GM18873 (cell line): ENCODE results near the gene MCTP1.
A peak's percentile ranks its signal among the peaks of the same experiment; 100 is the strongest.

ENCODE experiments used
- ATAC-seq: cut with Tn5 transposase; IDR thresholded peaks from one replicate; pipeline ENCODE4 v1.9.1; 2021; ENCODE audit warnings: mild to moderate bottlenecking, moderate library complexity, moderate number of reproducible peaks; ENCODE audit not compliant: unreplicated experiment, low FRiP score

Gene MCTP1

GRCh38 chr5:94901191-94901979, 383.5 kb downstream of the MCTP1 start:
- peak; percentile 94 for ATAC-seq

- no peak for ATAC-seq
Observed at GRCh38 chr5:94900006-94900505, 384.8 kb downstream of the MCTP1 start.

GRCh38 chr5:94893412-94894135, 391.3 kb downstream of the MCTP1 start:
- no peak for ATAC-seq

GRCh38 chr5:94891972-94892371, 392.9 kb downstream of the MCTP1 start:
- no peak for ATAC-seq

- ATAC-seq: no peak
Observed at GRCh38 chr5:94891565-94891964, 393.3 kb downstream of the MCTP1 start.

GRCh38 chr5:94890907-94891306, 394.0 kb downstream of the MCTP1 start:
- no peak for ATAC-seq

GRCh38 chr5:94888674-94889073, 396.2 kb downstream of the MCTP1 start:
- ATAC-seq: no peak

GRCh38 chr5:94885931-94886330, 399.0 kb downstream of the MCTP1 start:
- ATAC-seq: no peak

- no peak for ATAC-seq
Observed at GRCh38 chr5:94884311-94884710, 400.6 kb downstream of the MCTP1 start.

GRCh38 chr5:94872526-94872925, 412.4 kb downstream of the MCTP1 start:
- ATAC-seq: no peak

- ATAC-seq: no peak
Observed at GRCh38 chr5:94870511-94871183, 414.2 kb downstream of the MCTP1 start.

GRCh38 chr5:94869921-94870320, 415.0 kb downstream of the MCTP1 start:
- ATAC-seq: no peak

- no peak for ATAC-seq
Observed at GRCh38 chr5:94863951-94864350, 420.9 kb downstream of the MCTP1 start.

GRCh38 chr5:94857111-94857510, 427.8 kb downstream of the MCTP1 start:
- ATAC-seq: no peak

- no peak for ATAC-seq
Observed at GRCh38 chr5:94856257-94856800, 428.6 kb downstream of the MCTP1 start.

GRCh38 chr5:94855543-94855942, 429.4 kb downstream of the MCTP1 start:
- ATAC-seq: no peak

- ATAC-seq: no peak
Observed at GRCh38 chr5:94853120-94853519, 431.8 kb downstream of the MCTP1 start.

- ATAC-seq: no peak
Observed at GRCh38 chr5:94850960-94851359, 433.9 kb downstream of the MCTP1 start.

GRCh38 chr5:94849821-94850736, 434.8 kb downstream of the MCTP1 start:
- ATAC-seq: peak; percentile 82

- ATAC-seq: no peak
Observed at GRCh38 chr5:94849324-94849723, 435.6 kb downstream of the MCTP1 start.
